Fibroblast of lung (primary cell): ENCODE measurements around the gene GDI2. TPM values are rescaled to one million over a fixed set of nuclear protein-coding genes. Genes with fewer than 3 reads are reported as not detected.
"Not testable (repeated sequence)": the region's sequence is repeated elsewhere in the genome, so short reads cannot be mapped to it uniquely, and the experiment has no call there.

Experiments
- DNase-seq, 2 donors: peaks; one replicate each; pipeline versions ENCODE4 v3.0.0 to v3.0.0-alpha.2; 2010; ENCODE audit warnings: low read depth in 2 of 2
- H2AFZ ChIP-seq: 2 replicates; pipeline ENCODE4 v1.5.1; 2012; ENCODE audit warnings: low read length, control low read depth, inconsistent platforms
- H3K27ac ChIP-seq: 2 replicates; pipeline ENCODE4 v1.5.1; 2011; ENCODE audit warnings: low read length, control low read depth; ENCODE audit not compliant: insufficient read depth
- H3K27me3 ChIP-seq: 2 replicates; pipeline ENCODE4 v1.5.1; 2011; ENCODE audit warnings: mild to moderate bottlenecking, low read length; ENCODE audit not compliant: control insufficient read depth, insufficient read depth
- H3K36me3 ChIP-seq: 2 replicates; pipeline ENCODE4 v1.5.1; 2011; ENCODE audit warnings: low read length; ENCODE audit not compliant: control insufficient read depth, insufficient read depth
- H3K4me1 ChIP-seq: 2 replicates; pipeline ENCODE4 v1.5.1; 2011; ENCODE audit warnings: low read length; ENCODE audit not compliant: control insufficient read depth, insufficient read depth; ENCODE audit errors: extremely low read depth
- H3K4me2 ChIP-seq: 2 replicates; pipeline ENCODE4 v1.5.1; 2011; ENCODE audit warnings: low read length, control low read depth; ENCODE audit not compliant: insufficient read depth; ENCODE audit errors: extremely low read depth
- H3K4me3 ChIP-seq, 4 experiments: fragments of 200-600 bp in 1 of 4; sonication (generic) in 1 of 4; replicated peaks in 1 of 4; 2 replicates each; pipeline ENCODE4 v1.5.1; 2011 to 2016; ENCODE audit warnings: low read length in 4 of 4, low read depth in 3 of 4, mild to moderate bottlenecking in 3 of 4, control low read depth in 2 of 4, inconsistent platforms in 1 of 4, mixed read lengths in 1 of 4; ENCODE audit not compliant: insufficient read depth in 1 of 4; ENCODE audit errors: control extremely low read depth in 1 of 4
- H3K79me2 ChIP-seq: 2 replicates; pipeline ENCODE4 v1.5.1; 2012; ENCODE audit warnings: mild to moderate bottlenecking, low read length, inconsistent platforms; ENCODE audit not compliant: control insufficient read depth, insufficient read depth
- H3K9ac ChIP-seq: 2 replicates; pipeline ENCODE4 v1.5.1; 2011; ENCODE audit warnings: mild to moderate bottlenecking, low read length, control low read depth; ENCODE audit not compliant: insufficient read depth
- H3K9me3 ChIP-seq: 2 replicates; pipeline ENCODE4 v1.5.1; 2012; ENCODE audit warnings: low read depth, low read length; ENCODE audit not compliant: control insufficient read depth, insufficient read depth
- H4K20me1 ChIP-seq: 2 replicates; pipeline ENCODE4 v1.5.1; 2011; ENCODE audit warnings: low read length; ENCODE audit not compliant: control insufficient read depth, insufficient read depth; ENCODE audit errors: extremely low read depth
- CTCF ChIP-seq, 2 donors: IDR thresholded peaks in 1 of 2; conservative IDR thresholded peaks in 1 of 2; 1 replicate in 1 of 2; 2 replicates in 1 of 2; pipeline ENCODE4 v1.5.1; 2011 to 2012; ENCODE audit warnings: low read length in 2 of 2, control low read depth in 1 of 2, inconsistent platforms in 1 of 2, low read depth in 1 of 2, mild to moderate bottlenecking in 1 of 2
- EZH2 ChIP-seq: IDR thresholded peaks from 2 replicates; pipeline ENCODE4 v1.5.1; 2012; ENCODE audit warnings: low read length, control low read depth, mild to moderate bottlenecking; ENCODE audit errors: missing control alignments
- polyA plus RNA-seq, 2 donors: library from polyadenylated mRNA; depleted of rRNA in 1 of 2; stranded (reverse) in 1 of 2; unstranded in 1 of 2; fragments of >200 nt; gene quantifications; 2 replicates each; pipeline ENCODE4 v1.2.1, GENCODE V29; 2011 to 2012; ENCODE audit warnings: missing spikeins in 1 of 2
- total RNA-seq: library from RNA; depleted of rRNA; stranded (reverse); fragments of >200 nt; gene quantifications from 2 replicates; pipeline ENCODE4 v1.2.1, GENCODE V29; 2014

Gene GDI2
- total and polyA plus RNA-seq, 2 donors (not counting 1 experiment from before 2014, with no cell fraction given) = 287 to 483 TPM

GRCh38 chr10:5854131-5854475, 40.9 kb upstream of the GDI2 start:
- Histone ChIP-seq H3K27me3 (no peaks in the 10 kb centered on the region), H3K27ac (no peak overlapping the region), H3K4me2 (no peak overlapping the region), H3K9me3 (no peaks in the 10 kb centered on the region), H3K9ac (no peak overlapping the region), H3K4me3 (no peak overlapping the region), H3K4me1 (no peaks in the 10 kb centered on the region), H3K79me2 (no peaks in the 10 kb centered on the region), H3K36me3 (no peaks in the 10 kb centered on the region), H4K20me1 (no peaks in the 10 kb centered on the region), H2AFZ (no peak overlapping the region)
- no peak for DNase-seq
- TF ChIP-seq CTCF (conservative IDR thresholded peaks at IDR 0.05 in 1 of 2, IDR thresholded peaks at IDR 0.05 in 1 of 2; ENCODE audit: low read depth in 1 of 2, low read length in 2 of 2) (no peak), EZH2 (no peak)

GRCh38 chr10:5846667-5847066, 33.4 kb upstream of the GDI2 start:
- H4K20me1 ChIP-seq, H3K36me3 ChIP-seq, H3K4me2 ChIP-seq, H3K9me3 ChIP-seq, H3K27ac ChIP-seq, DNase-seq, H3K4me1 ChIP-seq, H3K9ac ChIP-seq, H3K4me3 ChIP-seq, H3K79me2 ChIP-seq, H3K27me3 ChIP-seq, H2AFZ ChIP-seq: not testable (repeated sequence)

- no peak for TF ChIP-seq EZH2
- TF ChIP-seq CTCF (conservative IDR thresholded peaks at IDR 0.05 in 1 of 2, IDR thresholded peaks at IDR 0.05 in 1 of 2; ENCODE audit: low read depth in 1 of 2, low read length in 2 of 2) = no peak
- Histone ChIP-seq H3K27me3 (no peaks in the 10 kb centered on the region), H4K20me1 (no peaks in the 10 kb centered on the region), H3K36me3 (no peaks in the 10 kb centered on the region), H3K9ac (no peak overlapping the region), H3K4me2 (peak overlapping the region; percentile 51), H3K4me1 (peaks cover 5% of the 10 kb centered on the region), H3K4me3 (peak overlapping the region in 1 of 4 experiments; percentile 4), H3K79me2 (no peaks in the 10 kb centered on the region), H2AFZ (peak overlapping the region; percentile 51), H3K27ac (no peak overlapping the region), H3K9me3 (no peaks in the 10 kb centered on the region)
- peak in 1 of 2 donors; percentile 15 for DNase-seq
Measured at GRCh38 chr10:5844345-5845055, 31.3 kb upstream of the GDI2 start.
